ENCODE data around the gene NEAT1. TPM values are rescaled to one million over a fixed set of nuclear protein-coding genes. Genes with fewer than 3 reads are reported as not detected.

The NEAT1 gene
- total RNA-seq, 2 donors from 2014 or later: 376 to 539 TPM

- peak in 3 of 4 donors; percentile 40 to 56 (median 50) for DNase-seq
- 24 to 42% methylated on average over 9 to 13 of the region's 13 CpGs for WGBS, 2 donors
Measured at GRCh38 chr11:65379698-65380459, 42.7 kb upstream of the NEAT1 start.

DNA sequence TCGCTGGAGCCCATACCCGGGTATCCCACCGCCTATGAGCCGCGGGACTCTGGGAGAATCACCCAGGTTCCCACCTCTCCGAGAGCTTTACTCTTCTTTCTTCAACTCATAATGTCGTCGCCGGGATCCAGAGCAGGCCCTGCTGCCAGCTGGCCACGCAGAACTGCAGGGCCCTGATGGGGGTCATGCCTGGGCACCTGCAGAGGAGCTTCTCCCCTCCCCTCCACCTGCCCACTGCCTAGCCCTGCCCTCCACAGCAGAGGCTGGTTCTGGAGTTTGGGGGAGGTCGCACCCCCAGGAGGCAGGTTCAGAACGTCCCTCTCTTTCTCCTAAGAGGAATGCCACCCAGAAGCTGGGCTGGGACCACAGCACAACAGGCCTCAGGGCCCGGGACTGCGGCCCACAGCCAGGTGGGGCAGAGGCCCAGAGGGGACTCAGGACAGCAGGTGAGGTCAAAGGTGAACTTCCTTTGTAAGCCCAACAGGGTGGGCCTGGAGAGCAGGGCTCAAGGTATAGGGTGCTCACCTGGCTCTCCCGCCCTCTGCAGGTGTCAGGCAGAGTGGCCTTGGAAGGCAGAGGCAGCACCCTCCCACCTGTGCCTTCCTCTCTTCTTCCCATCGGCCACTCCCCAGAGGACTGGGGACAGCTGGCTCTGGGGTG, 42.0 kb upstream of the NEAT1 start:
- H3K4me3 ChIP-seq: peak overlapping the region in 1 of 2 donors; percentile 2
- H3K27me3 ChIP-seq: no peaks in the 10 kb centered on the region
- H3K27ac ChIP-seq: peak overlapping the region; percentile 97 to 100 (median 100)
- intact Hi-C loops (cut with DNase I): no loop called here
- 37 to 41% methylated on average over 12 to 16 of the region's 16 CpGs for WGBS, 2 donors
- no peaks in the 10 kb centered on the region for H3K36me3 ChIP-seq (replicated peaks in 1 of 2; ENCODE audit: insufficient read depth in 1 of 2, low read depth in 2 of 2)
- peak; percentile 69 to 87 (median 83) for DNase-seq
- peak; percentile 14 for ATAC-seq
- no peaks in the 10 kb centered on the region for H3K9me3 ChIP-seq
- peak; percentile 38 to 56 (median 54) for TF ChIP-seq POLR2A (IDR thresholded peaks at IDR 0.05)
- TF ChIP-seq CTCF (IDR thresholded peaks at IDR 0.05): peak in 4 of 7 experiments; percentile 34 to 42 (median 39)
- peaks cover 88% of the 10 kb centered on the region for H3K4me1 ChIP-seq

More at GRCh38 chr11:65379698-65380459, 42.7 kb upstream of the NEAT1 start:
- Histone ChIP-seq H3K27ac (peak overlapping the region; percentile 97 to 100 (median 100)), H3K4me3 (peak overlapping the region in 1 of 2 donors; percentile 2), H3K9me3 (no peaks in the 10 kb centered on the region), H3K4me1 (peaks cover 88% of the 10 kb centered on the region), H3K27me3 (no peaks in the 10 kb centered on the region), H3K36me3 (replicated peaks in 1 of 2; ENCODE audit: insufficient read depth in 1 of 2, low read depth in 2 of 2) (no peaks in the 10 kb centered on the region)
- ATAC-seq: no peak
- TF ChIP-seq CTCF (IDR thresholded peaks at IDR 0.05): no peak
- intact Hi-C loops (cut with DNase I): no loop called here

DNA sequence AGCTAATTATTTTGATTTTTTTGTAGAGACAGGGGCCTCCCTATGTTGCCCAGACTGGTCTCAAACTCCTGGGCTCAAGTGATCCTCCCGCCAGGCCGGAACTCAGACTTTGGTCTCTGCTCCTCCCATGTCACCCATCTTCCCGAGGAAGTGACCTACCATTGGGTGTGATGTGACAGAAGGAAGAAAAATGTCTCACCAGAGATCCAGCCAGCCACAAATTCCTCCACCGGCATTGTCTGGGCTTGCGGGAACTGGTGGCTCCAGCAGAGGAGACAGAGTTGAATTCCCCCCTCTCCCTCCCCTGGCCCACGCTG, 40.9 kb upstream of the NEAT1 start:
- 0 to 1% methylated on average over 2 to 6 of the region's 6 CpGs for WGBS, 2 donors
- H3K9me3 ChIP-seq: no peaks in the 10 kb centered on the region
- intact Hi-C loops (cut with DNase I): no loop called here
- H3K27ac ChIP-seq: peak overlapping the region; percentile 97 to 100 (median 100)
- H3K4me1 ChIP-seq: peaks cover 95% of the 10 kb centered on the region
- DNase-seq: no peak
- ATAC-seq: no peak
- H3K27me3 ChIP-seq: no peaks in the 10 kb centered on the region
- TF ChIP-seq POLR2A (IDR thresholded peaks at IDR 0.05): no peak
- TF ChIP-seq CTCF (IDR thresholded peaks at IDR 0.05): no peak
- H3K4me3 ChIP-seq: no peak overlapping the region
- no peaks in the 10 kb centered on the region for H3K36me3 ChIP-seq (replicated peaks in 1 of 2; ENCODE audit: insufficient read depth in 1 of 2, low read depth in 2 of 2)

GRCh38 chr11:65382033-65382803, 40.4 kb upstream of the NEAT1 start, which contains the start of gene SLC25A45:
Gene SLC25A45 (minus strand): TSS chr11:65382646. CDS start chr11:65381951, 695 bp downstream.
- peak; percentile 83 to 89 (median 83) for TF ChIP-seq POLR2A (IDR thresholded peaks at IDR 0.05)
- TF ChIP-seq CTCF (IDR thresholded peaks at IDR 0.05): peak; percentile 56 to 97 (median 91)
- ATAC-seq: peak; percentile 78
- no peaks in the 10 kb centered on the region for H3K36me3 ChIP-seq (replicated peaks in 1 of 2; ENCODE audit: insufficient read depth in 1 of 2, low read depth in 2 of 2)
- 0 to 2% methylated on average over 6 to 27 of the region's 27 CpGs for WGBS, 2 donors
- H3K9me3 ChIP-seq: no peaks in the 10 kb centered on the region
- peak within 1 kb of the TSS; percentile 97 to 100 (median 100) for H3K27ac ChIP-seq
- H3K27me3 ChIP-seq: no peaks in the 10 kb centered on the region
- intact Hi-C loops (cut with DNase I): no loop called here
- peak; percentile 97 to 99 (median 98) for DNase-seq
- H3K4me3 ChIP-seq: no peak within 1 kb of the TSS
- H3K4me1 ChIP-seq: peaks cover 94% of the 10 kb centered on the region

Data from body of pancreas (tissue), 4 donors.